Esophagus muscularis mucosa (tissue), 4 donors: ENCODE measurements around the gene SIGLEC9.

Experiments used
- CTCF ChIP-seq, 3 experiments: fragments of 200-600 bp in 2 of 3; fragments of 450-650 bp in 1 of 3; sonication (generic) in 2 of 3; IDR thresholded peaks; one replicate each; pipeline ENCODE4 v1.5.1; 2017 to 2019; ENCODE audit warnings: antibody characterized with exemption in 3 of 3, mild to moderate bottlenecking in 2 of 3, moderate library complexity in 1 of 3
- EP300 ChIP-seq: sonication (generic); formaldehyde crosslinking; IDR thresholded peaks from one replicate; pipeline ENCODE4 v1.6.1; 2017; ENCODE audit warnings: antibody characterized with exemption
- POLR2A ChIP-seq: fragments of 450-650 bp; IDR thresholded peaks from one replicate; pipeline ENCODE4 v1.6.1; 2017; ENCODE audit warnings: antibody characterized with exemption, moderate library complexity, mild to moderate bottlenecking, low read depth
- POLR2AphosphoS5 ChIP-seq, 2 donors: sonication (generic); formaldehyde crosslinking; IDR thresholded peaks; one replicate each; pipeline ENCODE4 v1.6.1; 2017; ENCODE audit warnings: antibody characterized with exemption in 2 of 2

GRCh38 chr19:51083181-51083580 lies 41.5 kb upstream of the SIGLEC9 start:
- TF ChIP-seq POLR2A, result no peak
- TF ChIP-seq CTCF (IDR thresholded peaks at IDR 0.05), result no peak
- TF ChIP-seq POLR2AphosphoS5 (IDR thresholded peaks at IDR 0.05), result no peak
- no peak for TF ChIP-seq EP300
